Erythroblast (primary cell): ENCODE measurements around the gene KATNB1.

Experiments
- GATA1 ChIP-seq: IDR thresholded peaks from 2 replicates; pipeline ENCODE4 v1.6.1; 2011; ENCODE audit warnings: low read depth, mild to moderate bottlenecking, control low read depth, low read length, moderate library complexity
- POLR2A ChIP-seq: IDR thresholded peaks from 2 replicates; pipeline ENCODE4 v1.6.1; 2011; ENCODE audit warnings: mild to moderate bottlenecking, low read length

DNA sequence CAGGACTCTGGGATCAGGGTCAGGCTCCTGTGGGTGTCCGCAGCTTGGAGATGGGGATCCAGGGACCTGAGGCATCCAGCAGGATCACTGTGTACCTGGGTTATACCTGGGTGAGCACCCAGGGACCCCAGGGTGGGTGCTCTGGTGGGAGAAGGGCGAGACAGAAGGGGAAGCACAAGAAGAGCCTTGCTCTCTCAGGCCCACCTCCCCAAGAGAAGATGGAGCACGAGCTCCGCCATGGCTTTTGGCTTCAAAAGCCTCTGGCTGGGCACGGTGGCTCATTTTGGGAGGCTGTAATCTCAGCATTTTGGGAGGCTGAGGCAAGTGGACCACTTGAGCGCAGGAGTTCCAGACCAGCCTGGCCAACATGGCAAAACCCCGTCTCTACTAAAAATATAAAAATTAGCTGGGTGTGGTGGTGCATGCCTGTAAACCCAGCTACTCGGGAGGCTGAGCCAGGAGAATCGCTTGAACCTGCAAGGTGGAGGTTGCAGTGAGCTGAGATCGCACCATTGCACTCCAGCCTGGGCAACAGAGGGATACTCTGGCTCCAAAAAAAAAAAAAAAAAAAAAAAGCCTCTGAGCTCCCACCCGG, 32.1 kb upstream of the KATNB1 start:
- TF ChIP-seq POLR2A (no peak), GATA1 (no peak)
